ENCODE results near the gene RSL1D1.

The RSL1D1 gene

DNA sequence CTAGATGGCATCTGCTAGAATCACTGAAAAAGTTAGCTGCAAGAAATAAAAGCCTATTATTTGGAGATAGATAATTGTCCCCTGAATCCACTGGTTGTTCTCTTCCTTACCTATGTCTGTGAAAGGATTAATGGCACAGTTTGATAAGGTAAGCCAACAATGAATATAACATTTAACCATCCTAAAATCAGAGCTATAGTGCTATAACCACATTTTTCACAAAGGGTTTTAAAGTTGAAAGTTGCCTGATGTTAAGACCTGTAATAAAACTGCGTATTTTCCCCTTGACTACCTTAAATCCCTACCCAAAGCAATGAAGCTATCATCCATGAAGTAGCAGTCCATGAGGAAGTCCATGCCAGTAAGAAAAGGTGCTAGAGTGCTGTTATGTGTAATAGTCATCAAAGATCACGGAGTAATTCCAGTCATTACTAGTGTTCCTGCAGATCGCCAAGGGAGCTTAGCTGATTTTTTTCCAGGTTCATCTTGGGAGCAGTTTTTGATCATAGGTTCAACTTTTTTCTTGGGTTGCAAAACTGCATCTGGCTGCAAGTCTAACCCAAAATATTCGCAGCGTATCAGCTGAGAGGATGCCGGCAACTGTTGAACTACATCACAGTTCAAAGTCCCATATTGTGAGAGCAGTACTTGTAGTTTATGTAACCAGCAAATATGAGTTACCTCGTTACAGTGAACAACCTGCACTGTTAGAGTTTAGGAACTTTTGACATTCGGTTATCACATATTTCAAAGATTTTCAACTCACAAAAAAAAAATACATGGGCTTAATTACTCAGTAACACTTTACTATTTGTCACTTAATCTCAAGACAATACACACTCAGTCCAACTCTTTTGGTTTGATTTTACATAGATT lies 18.2 kb upstream of the RSL1D1 start:
- H3K27me3 ChIP-seq (ENCODE audit: insufficient read depth, poor library complexity, severe bottlenecking): no peaks in the 10 kb centered on the region
- no peak overlapping the region for H3K4me3 ChIP-seq (ENCODE audit: severe bottlenecking)
- peaks cover 65% of the 10 kb centered on the region for H3K36me3 ChIP-seq (ENCODE audit: low read depth)
- DNase-seq (ENCODE audit: low spot score) (no peak), ATAC-seq (ENCODE audit: low read depth) (no peak)
- no peak overlapping the region for H3K27ac ChIP-seq (ENCODE audit: poor library complexity, severe bottlenecking)
- TF ChIP-seq, protein P1, sequence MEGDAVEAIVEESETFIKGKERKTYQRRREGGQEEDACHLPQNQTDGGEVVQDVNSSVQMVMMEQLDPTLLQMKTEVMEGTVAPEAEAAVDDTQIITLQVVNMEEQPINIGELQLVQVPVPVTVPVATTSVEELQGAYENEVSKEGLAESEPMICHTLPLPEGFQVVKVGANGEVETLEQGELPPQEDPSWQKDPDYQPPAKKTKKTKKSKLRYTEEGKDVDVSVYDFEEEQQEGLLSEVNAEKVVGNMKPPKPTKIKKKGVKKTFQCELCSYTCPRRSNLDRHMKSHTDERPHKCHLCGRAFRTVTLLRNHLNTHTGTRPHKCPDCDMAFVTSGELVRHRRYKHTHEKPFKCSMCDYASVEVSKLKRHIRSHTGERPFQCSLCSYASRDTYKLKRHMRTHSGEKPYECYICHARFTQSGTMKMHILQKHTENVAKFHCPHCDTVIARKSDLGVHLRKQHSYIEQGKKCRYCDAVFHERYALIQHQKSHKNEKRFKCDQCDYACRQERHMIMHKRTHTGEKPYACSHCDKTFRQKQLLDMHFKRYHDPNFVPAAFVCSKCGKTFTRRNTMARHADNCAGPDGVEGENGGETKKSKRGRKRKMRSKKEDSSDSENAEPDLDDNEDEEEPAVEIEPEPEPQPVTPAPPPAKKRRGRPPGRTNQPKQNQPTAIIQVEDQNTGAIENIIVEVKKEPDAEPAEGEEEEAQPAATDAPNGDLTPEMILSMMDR (IDR thresholded peaks at IDR 0.05; ENCODE audit: poor library complexity, severe bottlenecking): no peak
- H3K9me3 ChIP-seq (ENCODE audit: severe bottlenecking): no peaks in the 10 kb centered on the region
- peaks cover 4% of the 10 kb centered on the region for H3K4me1 ChIP-seq (ENCODE audit: insufficient read depth, poor library complexity, severe bottlenecking)

DNA sequence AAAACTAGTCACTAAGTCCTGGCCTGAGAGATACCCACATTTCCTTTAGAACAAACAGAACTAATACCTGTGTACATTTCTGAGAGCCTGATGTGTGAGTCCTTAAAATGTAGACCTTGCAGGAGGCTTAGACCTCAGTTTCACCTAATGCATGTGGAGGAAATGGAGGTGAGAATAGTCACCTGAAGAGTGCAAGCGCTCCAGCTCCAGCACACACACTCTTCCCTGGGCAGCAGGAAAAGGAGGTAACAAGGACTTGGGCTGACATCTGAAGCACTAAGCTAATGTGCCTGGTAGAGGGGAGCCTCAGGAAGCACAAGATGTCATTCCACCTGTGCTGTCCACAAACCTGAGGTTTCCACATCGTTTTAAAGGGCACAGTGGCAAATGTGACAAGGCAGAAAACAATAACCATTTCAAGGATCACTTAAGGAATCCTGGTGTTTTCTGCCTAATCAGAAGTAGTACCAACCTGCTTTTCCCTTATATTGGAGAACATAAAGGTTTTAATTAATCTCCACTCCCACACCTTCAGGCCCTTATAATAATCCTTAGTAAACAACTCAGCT lies 17.2 kb upstream of the RSL1D1 start:
- Histone ChIP-seq H3K4me1 (ENCODE audit: insufficient read depth, poor library complexity, severe bottlenecking) (peaks cover 4% of the 10 kb centered on the region), H3K36me3 (ENCODE audit: low read depth) (peaks cover 54% of the 10 kb centered on the region)
- no peak for ATAC-seq (ENCODE audit: low read depth)

DNA sequence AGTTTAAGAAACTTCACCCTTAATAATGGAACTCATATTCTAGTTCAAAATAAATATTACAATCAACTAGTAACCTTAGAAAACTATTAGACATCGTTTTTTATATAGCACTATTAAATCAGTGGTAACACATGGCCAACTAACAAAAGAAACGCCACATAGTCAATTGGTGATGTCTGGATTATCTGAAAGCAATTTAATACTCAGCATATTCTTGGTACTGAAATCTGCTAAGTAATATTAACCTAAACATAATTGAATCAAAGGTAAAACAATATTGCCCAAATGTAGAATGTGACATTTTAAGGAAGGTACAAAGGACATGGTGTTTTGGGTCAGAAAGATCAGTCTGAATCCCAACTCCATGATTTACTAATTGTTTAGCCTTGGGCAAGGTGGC lies 11.1 kb upstream of the RSL1D1 start:
- Histone ChIP-seq H3K27me3 (ENCODE audit: insufficient read depth, poor library complexity, severe bottlenecking) (no peaks in the 10 kb centered on the region), H3K4me1 (ENCODE audit: insufficient read depth, poor library complexity, severe bottlenecking) (no peaks in the 10 kb centered on the region), H3K36me3 (ENCODE audit: low read depth) (no peaks in the 10 kb centered on the region; the same call in 1 of the 2 replicates), H3K4me3 (ENCODE audit: severe bottlenecking) (no peak overlapping the region), H3K9me3 (ENCODE audit: severe bottlenecking) (no peaks in the 10 kb centered on the region), H3K27ac (ENCODE audit: poor library complexity, severe bottlenecking) (no peak overlapping the region)
- TF ChIP-seq, protein P1 (IDR thresholded peaks at IDR 0.05; ENCODE audit: poor library complexity, severe bottlenecking): no peak
- DNase-seq (ENCODE audit: low spot score): no peak
- ATAC-seq (ENCODE audit: low read depth): no peak

More for the DNA sequence above, 17.2 kb upstream of the RSL1D1 start:
- TF ChIP-seq, protein P1 (IDR thresholded peaks at IDR 0.05; ENCODE audit: poor library complexity, severe bottlenecking): no peak
- Histone ChIP-seq H3K4me3 (ENCODE audit: severe bottlenecking) (no peak overlapping the region), H3K9me3 (ENCODE audit: severe bottlenecking) (no peaks in the 10 kb centered on the region), H3K27me3 (ENCODE audit: insufficient read depth, poor library complexity, severe bottlenecking) (no peaks in the 10 kb centered on the region), H3K27ac (ENCODE audit: poor library complexity, severe bottlenecking) (peak overlapping the region; percentile 70)
- DNase-seq (ENCODE audit: low spot score): no peak

DNA sequence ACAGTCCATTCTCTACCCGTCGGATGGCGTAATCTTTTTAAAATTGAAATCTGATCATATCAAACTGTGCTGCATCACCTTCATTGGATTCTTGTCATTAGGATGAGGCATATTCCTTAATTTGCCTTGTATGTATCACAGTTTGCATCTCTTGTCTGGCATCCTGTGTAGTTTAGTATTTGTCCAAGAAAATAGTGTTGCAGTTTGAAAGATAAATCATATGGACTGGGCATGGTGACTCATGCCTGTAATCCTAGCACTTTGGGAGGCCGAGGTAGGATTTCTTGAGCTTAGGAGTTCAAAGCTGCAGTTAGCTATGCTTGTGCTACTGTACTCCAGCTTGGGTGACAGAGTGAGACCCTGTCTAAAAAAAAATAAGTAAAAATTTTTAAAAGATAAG lies 5.8 kb upstream of the RSL1D1 start:
- ATAC-seq (ENCODE audit: low read depth) (no peak), DNase-seq (ENCODE audit: low spot score) (no peak)
- no peak overlapping the region for H3K27ac ChIP-seq (ENCODE audit: poor library complexity, severe bottlenecking)
- H3K36me3 ChIP-seq (ENCODE audit: low read depth): peaks cover 4% of the 10 kb centered on the region; the same call in 1 of the 2 replicates
- H3K27me3 ChIP-seq (ENCODE audit: insufficient read depth, poor library complexity, severe bottlenecking): no peaks in the 10 kb centered on the region
- no peaks in the 10 kb centered on the region for H3K9me3 ChIP-seq (ENCODE audit: severe bottlenecking)
- H3K4me3 ChIP-seq (ENCODE audit: severe bottlenecking): no peak overlapping the region
- peaks cover 9% of the 10 kb centered on the region for H3K4me1 ChIP-seq (ENCODE audit: insufficient read depth, poor library complexity, severe bottlenecking)
- TF ChIP-seq, protein P1 (IDR thresholded peaks at IDR 0.05; ENCODE audit: poor library complexity, severe bottlenecking): no peak

Data from RWPE2 (cell line).